Heart left ventricle (tissue), 13 donors: ENCODE measurements around the gene MRPL36.

Source experiments
- POLR2A ChIP-seq, 2 donors: fragments of 450-650 bp; IDR thresholded peaks; one replicate each; pipeline ENCODE4 v1.6.1; 2017; ENCODE audit warnings: antibody characterized with exemption in 2 of 2, mild to moderate bottlenecking in 2 of 2, moderate library complexity in 2 of 2
- TF ChIP-seq, protein P1 (sequence below), 12 donors: fragments of 200-600 bp; sonication (generic) in 4 of 12; IDR thresholded peaks; one replicate each; pipeline versions ENCODE4 v1.5.0 to v1.8.0; 2018 to 2022; ENCODE audit warnings: antibody characterized with exemption in 12 of 12, mild to moderate bottlenecking in 5 of 12
- donor health status: ischemic (EF 13 %, LVEDD 7.1; RV severe dilation, severe dysfunction).
- donor health status: DM: no; HTN: yes; CAD: no.
- donor health status: DM: no; HTN: no; CAD: no.
- donor health status: ischemic (EF 25% LVEDD 6.9; RV normal size, moderate dysfunction).
- donor health status: ischemic (EF 25% LVEDD 5.7; RV mildly dilated, moderate dysfunction).
- donor health status: ischemic (EF 35%, LVEDD 5.7; RV mildly dilated, moderate dysfunction).
- donor health status: nonischemic (EF 11% LVEDD 7.7; RV severe dilation, severe dysfunction).
- donor health status: DM: yes; HTN: yes; CAD: no.
- donor health status: PGD.
- donor health status: ischemic (EF 29% LVEDD 5.4; RV normal size, mild dysfunction).
- donor health status: nonischemic (EF 23%, LVEDD 6.1; RV moderate dilation, normal function).

DNA sequence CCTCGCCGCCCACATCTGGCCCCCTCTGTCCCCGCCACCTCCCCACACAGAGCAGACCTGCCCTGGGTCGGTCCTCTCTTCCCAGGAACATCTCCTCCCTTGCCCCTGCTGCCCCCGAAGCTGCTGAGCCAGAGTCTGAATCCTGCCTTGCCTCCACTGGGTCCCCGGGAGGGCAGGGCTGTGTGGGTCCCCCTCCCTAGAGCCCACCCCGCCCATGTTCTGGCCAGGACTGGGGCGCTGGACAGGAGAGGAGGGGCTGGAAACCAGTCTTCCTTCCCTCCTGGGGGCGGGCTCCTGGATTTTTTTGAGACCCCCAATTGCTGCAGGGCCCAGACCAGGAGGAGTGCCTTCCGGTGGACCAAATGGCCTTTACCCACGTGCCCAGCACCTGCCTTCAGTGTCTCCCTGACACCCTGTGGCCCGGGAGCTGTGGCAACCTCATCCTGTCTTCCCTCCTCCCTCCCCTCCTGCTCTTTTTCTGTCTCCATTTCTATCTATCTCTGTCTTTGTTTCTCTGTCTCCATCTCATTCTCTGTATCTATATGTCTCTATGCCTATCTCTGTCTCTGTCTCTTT, 12.1 kb downstream of the MRPL36 start:
- TF ChIP-seq, protein P1, sequence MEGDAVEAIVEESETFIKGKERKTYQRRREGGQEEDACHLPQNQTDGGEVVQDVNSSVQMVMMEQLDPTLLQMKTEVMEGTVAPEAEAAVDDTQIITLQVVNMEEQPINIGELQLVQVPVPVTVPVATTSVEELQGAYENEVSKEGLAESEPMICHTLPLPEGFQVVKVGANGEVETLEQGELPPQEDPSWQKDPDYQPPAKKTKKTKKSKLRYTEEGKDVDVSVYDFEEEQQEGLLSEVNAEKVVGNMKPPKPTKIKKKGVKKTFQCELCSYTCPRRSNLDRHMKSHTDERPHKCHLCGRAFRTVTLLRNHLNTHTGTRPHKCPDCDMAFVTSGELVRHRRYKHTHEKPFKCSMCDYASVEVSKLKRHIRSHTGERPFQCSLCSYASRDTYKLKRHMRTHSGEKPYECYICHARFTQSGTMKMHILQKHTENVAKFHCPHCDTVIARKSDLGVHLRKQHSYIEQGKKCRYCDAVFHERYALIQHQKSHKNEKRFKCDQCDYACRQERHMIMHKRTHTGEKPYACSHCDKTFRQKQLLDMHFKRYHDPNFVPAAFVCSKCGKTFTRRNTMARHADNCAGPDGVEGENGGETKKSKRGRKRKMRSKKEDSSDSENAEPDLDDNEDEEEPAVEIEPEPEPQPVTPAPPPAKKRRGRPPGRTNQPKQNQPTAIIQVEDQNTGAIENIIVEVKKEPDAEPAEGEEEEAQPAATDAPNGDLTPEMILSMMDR (IDR thresholded peaks at IDR 0.05): no peak
- TF ChIP-seq POLR2A (IDR thresholded peaks at IDR 0.05): no peak
